ENCODE data around the gene MRNIP.

MRNIP gene, protein sequence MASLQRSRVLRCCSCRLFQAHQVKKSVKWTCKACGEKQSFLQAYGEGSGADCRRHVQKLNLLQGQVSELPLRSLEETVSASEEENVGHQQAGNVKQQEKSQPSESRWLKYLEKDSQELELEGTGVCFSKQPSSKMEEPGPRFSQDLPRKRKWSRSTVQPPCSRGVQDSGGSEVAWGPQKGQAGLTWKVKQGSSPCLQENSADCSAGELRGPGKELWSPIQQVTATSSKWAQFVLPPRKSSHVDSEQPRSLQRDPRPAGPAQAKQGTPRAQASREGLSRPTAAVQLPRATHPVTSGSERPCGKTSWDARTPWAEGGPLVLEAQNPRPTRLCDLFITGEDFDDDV

DNA sequence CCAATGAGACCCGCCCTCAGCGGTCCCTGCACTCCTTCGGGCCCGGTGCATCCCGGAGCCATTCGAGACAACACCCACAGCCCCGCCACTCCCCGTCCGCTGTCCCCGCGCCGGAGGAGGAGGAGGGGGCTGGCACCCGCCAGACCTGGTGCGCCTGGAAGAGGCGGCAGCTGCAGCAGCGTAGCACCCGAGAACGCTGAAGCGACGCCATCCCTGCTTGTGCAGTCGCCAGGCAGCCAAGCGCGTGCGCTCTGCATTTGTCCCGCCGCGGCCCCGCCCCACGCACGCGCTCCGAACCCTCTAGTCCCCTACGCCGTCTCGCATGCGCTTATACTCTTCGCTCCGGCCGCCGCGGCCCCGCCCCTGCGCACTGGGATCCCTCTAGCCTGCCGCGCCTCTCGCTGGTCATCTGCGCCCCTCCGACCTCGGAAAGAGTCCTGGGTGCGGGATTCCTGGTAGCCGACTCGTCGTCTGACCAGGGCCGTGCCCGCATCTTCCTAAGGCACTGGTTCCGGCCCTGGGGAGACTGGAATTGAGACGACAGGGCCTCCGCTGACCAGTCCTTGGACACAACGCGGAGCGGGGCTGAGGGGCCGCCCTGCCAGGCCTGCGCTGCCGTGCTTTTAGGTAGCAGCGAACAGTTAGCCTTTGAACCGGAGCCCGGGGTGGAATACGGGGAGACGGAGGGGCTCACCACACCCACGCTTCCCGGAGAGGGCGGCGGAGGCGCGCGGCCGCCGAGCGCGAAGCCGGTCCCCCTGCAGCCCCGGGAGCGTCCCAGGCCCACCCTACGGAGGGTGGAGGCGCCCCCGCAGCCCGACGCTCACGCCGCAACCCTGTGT lies at the start of gene MRNIP:
Gene MRNIP, minus strand, starts transcription at position 232 of the 842 bp plus-strand sequence. Its CDS starts 21 bp downstream, at position 211.
- DNase-seq (ENCODE audit: low read depth) = peak; percentile 89

DNA sequence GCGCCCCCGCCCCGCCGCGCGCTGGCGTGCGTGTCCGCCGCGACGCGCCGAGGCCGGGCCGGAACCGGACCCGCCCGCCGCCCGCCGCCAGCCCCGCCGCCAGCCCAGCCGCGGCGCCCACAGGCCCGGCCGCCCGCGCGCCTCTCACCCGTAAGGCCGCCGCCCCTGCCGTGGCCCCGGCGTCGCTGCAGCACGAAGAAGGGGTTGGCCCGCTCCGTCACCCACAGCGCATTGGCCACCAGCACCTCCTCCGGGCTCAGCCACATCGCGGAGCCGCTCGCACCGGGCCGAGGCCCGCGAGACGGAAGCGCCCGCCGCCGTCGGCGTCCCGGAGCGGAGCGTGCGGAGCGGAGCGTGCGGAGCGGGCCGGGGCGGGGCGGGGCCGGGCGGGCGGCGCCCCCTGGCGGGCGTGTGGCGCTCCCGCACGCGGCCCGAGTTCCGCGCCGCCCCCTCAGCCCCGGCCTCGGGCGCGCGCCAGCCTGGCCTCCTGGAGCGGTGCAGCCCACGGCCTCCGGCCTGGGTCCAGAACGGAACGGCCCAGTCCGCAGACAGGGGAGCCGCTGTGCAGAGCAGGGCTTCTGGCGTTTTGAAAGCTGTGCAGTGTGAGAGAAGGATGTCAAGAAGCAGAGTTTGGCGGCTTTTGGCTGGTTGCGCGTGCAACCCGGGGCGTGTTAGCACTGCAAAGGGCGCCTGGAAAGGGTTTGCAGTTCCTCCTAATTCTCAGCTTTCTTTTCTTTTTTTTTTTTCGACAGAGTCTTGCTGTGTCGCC lies 49.1 kb upstream of the MRNIP start, which contains the start of gene TBC1D9B:
Gene TBC1D9B, minus strand, starts transcription at position 342 of the 769 bp plus-strand sequence. Its CDS starts 76 bp downstream, at position 266.
- DNase-seq (ENCODE audit: low read depth) = peak; percentile 62

DNA sequence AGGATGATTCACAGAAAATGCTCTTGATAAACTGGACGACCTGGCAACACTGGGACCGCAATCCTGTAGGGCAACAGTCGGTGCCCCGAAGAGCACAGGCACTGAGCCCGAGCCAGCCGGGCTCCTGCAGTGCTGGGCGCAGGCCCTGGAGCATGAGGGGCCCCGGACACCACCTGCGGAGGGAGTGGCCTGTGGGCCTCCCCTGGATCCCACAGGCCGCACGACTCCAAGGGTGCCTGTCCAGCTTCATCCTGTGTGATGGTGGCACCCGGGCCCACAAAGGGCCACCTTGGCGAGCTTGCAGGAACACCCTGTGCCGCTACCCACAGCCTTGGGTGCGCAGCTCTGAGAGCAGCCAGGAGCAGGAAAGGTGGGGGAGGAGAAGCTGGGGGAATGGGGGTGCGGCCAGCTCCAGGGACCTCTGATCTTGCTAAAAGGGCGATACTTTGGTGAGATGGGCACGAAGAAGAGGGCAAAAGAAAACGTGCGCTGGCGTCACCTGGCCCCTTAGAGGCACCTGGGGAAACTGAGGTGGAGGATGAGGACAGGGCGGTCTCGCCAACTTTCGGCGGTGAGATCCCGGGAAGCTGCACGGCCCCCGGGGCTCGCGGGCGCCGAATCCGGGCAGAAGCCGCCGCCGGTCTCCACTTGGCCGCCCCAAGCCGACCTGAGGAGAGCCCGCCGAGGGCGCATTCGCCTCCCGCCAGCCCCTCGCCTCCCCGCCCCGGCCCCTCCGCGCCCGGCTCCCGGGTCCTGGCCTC lies 48.4 kb upstream of the MRNIP start:
- DNase-seq (ENCODE audit: low read depth) = no peak

DNA sequence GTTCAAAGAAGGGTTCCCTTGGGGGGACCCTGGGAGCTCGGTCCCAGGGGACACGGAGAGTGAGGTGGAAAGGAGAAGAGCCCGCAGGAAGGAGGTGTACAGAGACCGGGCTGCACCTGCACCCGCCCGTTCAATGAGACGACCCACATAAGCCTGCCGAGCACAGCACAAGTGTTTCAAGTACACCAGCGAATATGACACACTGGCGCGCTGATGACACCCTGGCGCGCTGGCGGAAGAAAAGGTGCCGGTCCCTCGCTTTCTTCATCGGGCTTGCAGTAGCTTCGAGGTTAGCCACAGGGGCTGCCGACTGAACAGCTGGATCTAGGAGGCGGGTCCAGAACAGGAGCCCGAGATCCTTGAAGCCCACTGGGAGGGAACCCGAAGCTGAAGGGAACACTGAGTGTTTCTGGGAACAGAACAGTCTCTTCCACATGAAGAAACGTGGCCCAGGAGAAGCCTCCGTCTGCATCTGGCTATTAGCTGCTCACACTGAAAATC lies 47.7 kb upstream of the MRNIP start:
- DNase-seq (ENCODE audit: low read depth) = no peak

DNA sequence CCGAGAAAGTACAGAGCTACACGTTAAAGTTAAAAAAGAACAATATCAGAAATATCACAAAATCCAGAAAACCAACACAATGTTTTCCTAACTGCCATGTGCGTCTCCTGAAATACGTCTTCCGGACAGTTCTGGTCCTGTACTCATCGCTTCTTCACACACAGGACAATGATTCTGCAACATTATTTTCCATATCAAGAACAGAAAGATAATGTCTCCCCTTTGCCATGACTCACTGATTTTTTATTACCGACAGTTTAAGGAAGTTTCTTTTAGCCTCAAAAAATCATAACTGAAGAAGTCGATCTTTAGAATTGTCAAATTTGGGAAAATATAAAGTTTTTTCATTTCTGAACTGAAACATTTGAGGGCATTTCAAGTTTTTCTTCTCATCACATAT lies 46.5 kb upstream of the MRNIP start:
- DNase-seq (ENCODE audit: low read depth) = no peak

DNA sequence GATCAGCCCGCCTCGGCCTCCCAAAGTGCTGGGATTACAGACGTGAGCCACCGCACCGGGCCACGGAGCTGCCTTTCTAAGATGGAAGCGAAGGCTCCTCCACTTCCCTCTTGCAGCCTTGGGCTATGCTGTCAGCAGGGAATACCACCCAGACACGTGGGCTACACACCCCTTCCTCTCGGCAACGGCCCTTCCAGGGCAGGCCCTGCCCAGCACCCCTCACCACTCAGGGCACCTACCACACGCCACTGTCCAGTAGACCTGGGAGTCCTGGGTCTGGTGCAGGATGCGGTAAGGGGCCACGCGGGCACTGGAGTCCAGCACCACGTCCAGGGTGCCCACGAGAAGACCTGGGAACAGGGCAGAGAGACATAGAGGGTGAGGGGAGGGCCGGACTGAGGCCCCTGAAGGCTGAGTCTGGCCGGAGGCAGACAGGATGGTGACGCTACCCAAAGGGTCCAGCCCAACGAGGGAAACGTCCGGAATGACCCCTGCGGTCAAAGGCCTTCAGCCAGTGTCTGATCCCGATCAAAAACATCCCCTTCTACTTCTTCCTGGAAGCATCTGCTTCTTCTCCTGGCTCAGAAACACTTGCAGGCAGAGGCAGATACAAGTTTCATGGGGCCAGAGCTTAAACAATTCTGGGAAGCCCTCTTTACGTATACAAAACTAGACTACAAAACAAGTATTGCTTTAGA lies 46.0 kb upstream of the MRNIP start:
- no peak for DNase-seq (ENCODE audit: low read depth)

DNA sequence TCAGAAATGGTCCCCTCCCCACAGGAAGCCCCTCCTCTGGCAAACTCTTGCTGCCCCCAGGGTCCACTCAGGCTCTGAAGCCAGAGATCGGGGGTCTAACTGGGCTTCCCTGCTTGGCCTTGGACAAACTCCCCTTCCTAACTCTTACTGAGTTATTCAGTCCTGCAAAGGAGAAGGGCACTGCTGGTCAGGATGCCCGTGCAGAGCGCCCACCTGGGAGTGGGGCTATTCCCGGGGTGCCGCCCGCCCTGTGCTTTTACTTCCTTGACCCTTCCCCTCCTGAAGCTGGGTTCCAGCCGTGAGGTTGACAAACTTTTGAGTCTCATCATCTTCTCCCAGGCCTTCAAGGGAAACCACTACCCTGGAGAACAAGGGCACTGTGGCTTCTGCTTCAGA lies 44.1 kb upstream of the MRNIP start:
- DNase-seq (ENCODE audit: low read depth) = no peak

DNA sequence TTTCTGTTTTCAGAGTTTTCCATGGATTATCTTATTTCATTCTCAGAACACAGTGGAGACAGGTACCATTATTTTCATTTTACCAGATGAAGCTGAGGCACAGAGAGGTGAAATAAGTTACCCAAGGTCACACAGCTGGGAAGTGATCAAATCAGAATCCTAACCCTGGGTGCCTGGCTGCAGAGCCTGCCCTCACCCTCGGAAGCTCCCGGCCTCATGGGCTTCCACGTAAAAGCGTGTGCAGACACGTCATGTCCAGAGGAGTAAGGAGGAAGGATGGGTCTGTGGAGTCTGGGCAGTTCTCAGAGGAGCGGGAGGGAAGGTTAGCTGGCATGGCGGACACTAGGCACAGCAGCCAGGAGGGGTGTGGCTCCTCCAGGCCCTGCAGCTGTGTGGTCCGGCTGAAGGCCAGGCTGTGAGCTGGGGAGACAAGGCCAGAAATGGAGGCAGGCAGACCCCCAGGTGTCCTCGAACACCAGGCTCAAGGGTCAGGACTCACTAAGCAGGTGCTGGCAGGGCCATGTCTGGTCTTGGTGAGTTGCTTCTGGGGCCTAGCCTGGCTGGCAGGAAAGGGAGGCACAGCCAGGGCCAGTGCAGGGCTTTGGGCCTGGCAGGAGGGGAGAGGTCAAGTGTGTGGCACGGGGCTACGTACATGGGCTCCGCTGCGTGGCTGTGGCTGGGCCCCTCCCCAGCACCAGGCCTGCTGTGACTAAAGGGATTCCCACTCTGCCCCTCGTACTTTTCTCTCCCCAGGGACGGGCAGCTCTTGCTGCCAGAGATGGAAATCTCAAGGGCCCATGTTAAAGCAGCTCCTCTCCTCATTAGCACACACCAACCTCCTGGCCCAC lies 43.5 kb upstream of the MRNIP start:
- no peak for DNase-seq (ENCODE audit: low read depth)

DNA sequence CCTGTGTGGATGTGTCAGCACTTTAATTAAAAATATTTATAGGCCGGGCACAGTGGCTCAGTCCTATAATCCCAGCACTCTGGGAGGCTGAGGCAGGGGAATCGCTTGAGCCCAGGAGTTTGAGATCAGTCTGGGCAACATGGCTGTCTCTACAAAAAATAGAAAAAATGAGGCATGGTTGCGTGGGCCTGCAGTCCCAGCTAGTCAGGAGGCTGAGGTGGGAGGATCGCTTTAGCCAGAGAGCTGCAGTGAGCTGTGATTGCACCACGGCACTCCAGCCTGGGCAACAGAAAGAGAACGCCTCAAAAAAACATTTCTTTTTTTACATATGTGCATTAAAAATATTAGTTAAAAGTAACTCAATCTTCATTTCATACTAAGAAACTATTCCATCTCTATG lies 42.8 kb upstream of the MRNIP start:
- no peak for DNase-seq (ENCODE audit: low read depth)

DNA sequence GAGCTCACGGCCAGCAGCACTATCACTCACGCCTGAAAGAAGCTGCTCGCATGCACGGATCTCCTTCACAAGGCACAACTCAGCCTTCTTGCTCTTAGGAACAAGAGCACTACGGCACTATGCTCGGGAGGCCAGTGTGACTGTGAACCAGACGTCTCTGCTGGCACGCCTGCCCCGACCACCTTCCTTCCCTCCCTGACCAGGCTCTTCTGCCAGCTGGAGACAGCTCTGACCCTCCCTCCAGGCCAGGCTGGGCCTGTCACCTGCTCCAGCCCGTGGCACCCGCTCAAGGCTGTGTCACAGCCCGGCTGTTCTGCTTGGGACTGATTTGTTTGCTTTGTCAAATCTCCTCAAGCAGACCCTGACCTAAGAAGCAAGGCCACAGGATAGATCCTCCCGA lies 42.1 kb upstream of the MRNIP start:
- DNase-seq (ENCODE audit: low read depth) = no peak

DNA sequence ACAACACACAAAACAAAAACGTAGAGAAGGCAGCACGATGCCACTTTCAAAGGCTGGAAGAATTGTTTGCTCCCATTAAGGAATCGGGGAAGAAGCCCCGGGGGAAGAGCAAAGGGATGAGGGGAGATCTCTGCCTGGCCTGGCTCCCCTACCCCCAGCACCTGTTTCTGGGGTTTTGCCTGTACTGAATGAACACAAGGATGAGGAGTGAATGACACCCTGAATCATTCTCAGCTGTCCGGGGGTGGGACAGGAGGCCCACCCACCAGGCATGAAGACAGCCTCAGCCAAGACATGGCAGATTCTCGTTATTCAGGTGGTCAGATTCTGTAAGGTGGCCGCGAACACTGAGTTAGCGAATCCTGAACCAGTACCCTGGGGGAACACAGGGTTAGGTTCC lies 41.6 kb upstream of the MRNIP start:
- no peak for DNase-seq (ENCODE audit: low read depth)

DNA sequence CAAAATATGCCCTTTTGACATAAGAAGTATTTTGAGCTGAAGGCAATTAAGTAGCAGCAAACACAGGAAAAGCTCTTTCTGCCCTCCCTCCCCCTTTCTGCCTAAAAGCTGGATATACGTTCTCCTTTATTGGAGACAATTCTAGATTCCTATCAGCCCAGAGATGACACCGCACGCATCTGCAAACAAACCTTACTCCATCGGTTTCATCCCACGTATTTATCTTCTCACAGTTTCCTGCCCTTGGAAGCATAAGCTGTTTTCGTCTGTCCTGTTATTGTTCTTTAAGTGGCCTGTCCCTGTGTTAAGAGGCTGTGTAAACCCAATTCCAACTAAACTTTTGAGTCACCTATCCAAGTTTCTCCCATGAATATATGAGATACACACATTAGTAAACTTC lies 37.2 kb upstream of the MRNIP start:
- DNase-seq (ENCODE audit: low read depth) = no peak

DNA sequence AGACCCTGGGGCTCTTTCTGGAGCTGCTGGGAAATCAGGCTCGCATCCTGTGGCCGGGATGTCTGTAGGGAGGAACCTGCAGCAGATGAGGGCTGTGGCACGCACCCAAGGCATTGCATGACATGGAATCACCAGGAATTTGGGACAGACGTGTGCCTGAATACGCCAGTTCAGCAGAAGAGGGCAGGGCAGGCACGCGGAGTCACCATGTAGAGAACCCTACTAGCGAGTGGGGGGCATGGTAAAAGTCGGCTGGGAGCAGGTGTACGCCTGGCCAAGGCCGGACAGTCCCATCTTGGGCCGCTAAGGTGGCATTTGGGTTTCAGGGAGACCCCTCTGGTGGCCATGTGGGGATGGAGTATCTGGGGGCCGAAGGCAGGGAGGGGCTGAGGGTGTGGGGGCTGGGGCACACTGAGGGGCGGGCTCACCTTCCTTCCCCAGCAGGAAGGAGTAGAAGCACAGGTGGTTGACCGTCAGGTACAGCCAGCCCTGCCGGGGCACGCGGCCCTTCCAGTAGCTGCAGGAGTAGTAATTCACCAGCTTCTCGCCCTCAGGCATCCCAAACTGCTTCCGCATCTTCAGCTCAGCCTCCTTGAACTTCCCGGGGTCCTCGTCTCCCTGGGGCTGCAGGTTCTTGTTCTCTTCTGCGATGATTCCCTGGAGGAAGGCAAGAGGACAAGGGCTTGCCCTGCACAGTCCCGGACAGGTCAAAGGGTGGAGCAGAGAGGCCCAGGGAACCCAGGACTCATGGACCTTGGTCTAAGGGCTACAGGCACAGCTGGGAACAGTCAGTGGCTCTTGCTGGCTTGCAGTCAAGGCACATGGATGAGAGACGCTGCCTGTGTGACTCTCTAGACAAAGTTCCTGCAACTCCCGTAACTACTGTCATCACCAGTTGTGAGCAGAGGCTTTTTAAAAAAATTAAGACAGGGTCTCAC lies 35.6 kb upstream of the MRNIP start:
- no peak for DNase-seq (ENCODE audit: low read depth)

DNA sequence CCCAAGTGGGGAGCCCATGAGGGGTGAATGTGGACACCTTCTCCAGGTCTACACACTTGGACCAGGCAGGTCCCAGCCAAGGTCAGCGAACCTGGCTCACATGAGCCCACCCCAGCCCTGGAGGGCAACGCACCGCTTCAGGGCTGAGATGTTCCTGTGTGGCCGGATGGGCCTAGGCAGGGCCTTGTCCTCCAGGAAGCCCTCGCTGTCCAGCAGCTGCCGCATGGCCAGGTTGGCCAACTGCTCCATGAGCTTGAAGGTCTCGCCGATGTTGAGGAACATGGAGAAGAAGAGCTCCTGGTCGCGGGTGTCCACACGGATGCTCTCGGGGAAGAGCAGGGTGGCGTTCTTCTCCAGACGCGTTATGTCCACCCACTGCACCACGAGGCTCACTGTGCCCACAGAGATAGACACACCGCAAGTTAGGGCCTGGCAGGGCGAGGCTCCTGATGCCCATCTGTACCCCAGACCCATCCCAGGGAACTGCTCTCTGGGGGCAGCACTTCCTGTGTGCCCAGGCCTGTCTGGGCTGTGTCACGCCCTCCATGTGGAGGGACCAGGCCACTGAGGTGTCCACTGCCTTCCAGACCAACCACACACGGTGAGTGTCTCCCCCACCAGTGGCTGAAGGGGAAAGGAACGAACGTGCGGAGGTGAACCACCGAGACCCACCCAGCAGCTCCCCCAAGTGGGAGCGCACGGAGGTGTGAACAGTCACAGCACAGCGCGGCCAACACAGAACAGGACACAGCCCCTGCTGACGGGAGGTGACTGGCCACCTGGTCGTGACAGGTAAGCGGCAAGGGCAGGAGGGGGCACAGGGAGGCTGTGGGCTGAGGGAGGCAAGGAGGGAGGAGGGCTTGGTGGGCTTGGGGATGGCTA lies 34.7 kb upstream of the MRNIP start:
- DNase-seq (ENCODE audit: low read depth) = no peak

DNA sequence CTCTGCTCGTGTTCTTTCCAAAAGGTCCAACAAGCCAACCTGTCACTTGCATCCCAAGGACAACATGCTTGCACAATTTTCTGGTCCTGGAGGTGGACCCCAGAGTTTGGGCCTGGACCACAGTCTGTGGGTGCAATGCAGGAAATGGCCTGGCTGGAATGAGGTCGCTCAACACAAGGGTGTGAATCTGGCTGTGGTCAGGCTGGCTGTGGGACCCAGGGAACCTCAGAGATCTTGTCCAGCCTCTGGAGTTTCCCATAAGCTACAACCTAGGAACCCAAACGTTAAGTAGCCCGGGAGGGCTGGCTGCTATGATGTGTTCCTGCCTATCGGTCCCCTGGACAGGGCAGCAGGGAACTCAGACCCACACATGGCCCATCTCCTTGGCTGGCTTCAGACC lies 33.6 kb upstream of the MRNIP start:
- no peak for DNase-seq (ENCODE audit: low read depth)

DNA sequence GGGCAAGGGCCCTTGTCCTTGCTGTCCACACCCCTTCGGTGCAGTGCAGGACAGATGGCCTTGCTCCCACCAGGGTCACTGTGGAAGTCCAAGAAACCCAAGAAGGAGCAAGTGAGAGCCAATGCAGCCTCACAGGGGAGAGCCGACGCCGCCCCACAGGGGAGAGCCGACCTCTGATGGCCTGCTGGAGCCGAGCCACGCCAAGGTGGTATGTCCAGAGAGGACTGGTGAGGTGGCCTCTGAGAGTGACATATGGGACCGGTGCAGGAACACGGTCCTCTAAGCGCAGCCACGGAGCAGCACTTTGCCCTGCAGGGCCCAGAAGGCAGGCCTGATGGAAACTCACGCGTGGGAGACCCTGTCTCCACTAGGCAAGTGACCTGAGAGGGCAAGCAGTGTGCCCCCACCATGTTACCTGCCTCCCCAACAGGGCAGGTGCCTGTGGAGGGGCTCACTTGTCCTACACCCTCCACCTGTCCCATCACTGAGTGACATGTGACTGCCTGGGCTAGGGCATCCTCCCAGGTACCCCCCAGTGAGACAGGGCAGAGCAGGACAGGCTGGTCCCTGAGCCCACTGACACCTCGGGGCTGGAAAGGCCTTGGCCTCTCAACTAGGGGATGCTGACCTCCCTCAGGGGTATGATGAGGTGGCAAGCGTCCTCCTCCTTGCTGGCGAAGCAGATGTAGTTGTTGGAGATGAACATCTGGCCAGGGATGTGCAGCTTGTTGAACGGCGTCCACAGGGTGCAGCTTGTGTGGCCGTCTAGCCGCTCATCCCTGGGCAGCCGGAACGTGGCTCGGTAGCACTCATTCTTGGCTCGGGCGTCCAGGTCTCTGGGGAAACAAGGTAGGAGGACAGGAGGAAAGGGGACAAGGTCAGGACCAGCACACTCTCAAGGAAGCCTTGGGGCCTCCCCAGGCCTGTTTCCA lies 32.4 kb upstream of the MRNIP start:
- no peak for DNase-seq (ENCODE audit: low read depth)

DNA sequence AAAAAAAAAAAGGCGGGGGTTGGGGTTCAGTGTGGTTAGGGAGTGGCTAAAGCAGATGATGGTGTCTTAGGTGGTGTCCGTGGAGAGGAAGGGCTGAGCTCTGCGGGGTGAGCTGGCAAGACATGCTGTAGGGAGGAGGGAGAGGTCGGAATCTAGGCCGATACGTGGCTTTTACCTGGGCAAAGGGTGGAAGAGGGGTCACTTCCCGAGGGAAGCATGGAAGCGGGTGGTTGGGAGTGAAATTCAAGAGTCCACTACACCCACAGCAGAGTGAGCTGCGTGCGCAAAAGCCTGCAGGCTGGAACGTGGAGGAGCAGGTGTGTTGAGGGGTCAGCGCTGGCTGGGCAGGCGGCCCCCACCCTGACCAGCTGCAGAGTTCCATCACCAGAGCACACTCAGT lies 31.3 kb upstream of the MRNIP start:
- DNase-seq (ENCODE audit: low read depth) = no peak
